HG02798 (cell line): ENCODE data around the gene JADE2.
A peak's percentile ranks its signal among the peaks of the same experiment; 100 is the strongest.
"Not testable (repeated sequence)": the region's sequence is repeated elsewhere in the genome, so short reads cannot be mapped to it uniquely, and the experiment has no call there.

Experiments used
- ATAC-seq: cut with Tn5 transposase; IDR thresholded peaks from one replicate; pipeline ENCODE4 v1.9.1; 2021; ENCODE audit warnings: mild to moderate bottlenecking; ENCODE audit not compliant: unreplicated experiment, poor library complexity

Gene JADE2

GRCh38 chr5:134580001-134580460 is 54.6 kb downstream of the JADE2 start:
- no peak for ATAC-seq

- no peak for ATAC-seq
Observed at GRCh38 chr5:134581241-134581981, 55.9 kb downstream of the JADE2 start.

GRCh38 chr5:134582281-134582680 is 56.8 kb downstream of the JADE2 start:
- ATAC-seq: no peak

GRCh38 chr5:134582941-134583340 is 57.5 kb downstream of the JADE2 start:
- ATAC-seq: no peak

- ATAC-seq: no peak
Observed at GRCh38 chr5:134583766-134584165, 58.3 kb downstream of the JADE2 start.

- no peak for ATAC-seq
Observed at GRCh38 chr5:134584662-134585061, 59.2 kb downstream of the JADE2 start.

GRCh38 chr5:134585966-134586365 is 60.5 kb downstream of the JADE2 start:
- no peak for ATAC-seq

GRCh38 chr5:134586866-134587524 is 61.5 kb downstream of the JADE2 start:
- peak; percentile 76 for ATAC-seq

- ATAC-seq: no peak
Observed at GRCh38 chr5:134590992-134591659, 65.7 kb downstream of the JADE2 start.

GRCh38 chr5:134592141-134592746 is 66.8 kb downstream of the JADE2 start:
- peak; percentile 45 for ATAC-seq

- no peak for ATAC-seq
Observed at GRCh38 chr5:134594336-134594735, 68.9 kb downstream of the JADE2 start.

- no peak for ATAC-seq
Observed at GRCh38 chr5:134594797-134595457, 69.5 kb downstream of the JADE2 start.

GRCh38 chr5:134595458-134595838 is 70.0 kb downstream of the JADE2 start:
- no peak for ATAC-seq

GRCh38 chr5:134599820-134600219 is 74.3 kb downstream of the JADE2 start:
- ATAC-seq: not testable (repeated sequence)

- no peak for ATAC-seq
Observed at GRCh38 chr5:134600600-134600999, 75.1 kb downstream of the JADE2 start.

- ATAC-seq: no peak
Observed at GRCh38 chr5:134603059-134603458, 77.6 kb downstream of the JADE2 start.

GRCh38 chr5:134604908-134605307 is 79.4 kb downstream of the JADE2 start:
- no peak for ATAC-seq

GRCh38 chr5:134606726-134607125 is 81.3 kb downstream of the JADE2 start:
- no peak for ATAC-seq

- no peak for ATAC-seq
Observed at GRCh38 chr5:134608555-134608954, 83.1 kb downstream of the JADE2 start.

- ATAC-seq: peak; percentile 61
Observed at GRCh38 chr5:134609232-134609851, 83.9 kb downstream of the JADE2 start.
